ENCODE data around the gene STAM.

The STAM gene

GRCh38 chr10:17617031-17617911 lies 26.7 kb upstream of the STAM start, which contains the start of gene HACD1 (continued):
- TF ChIP-seq GLIS2 (tag by site-specific recombination; IDR thresholded peaks at IDR 0.05) (peak; percentile 87), SP2 (tag by site-specific recombination; IDR thresholded peaks at IDR 0.05) (peak; percentile 49; the same call in 1 of the 2 replicates), PRDM2 (tag by site-specific recombination; IDR thresholded peaks at IDR 0.05; ENCODE audit: borderline replicate concordance) (no peak), ZBTB17 (tag by site-specific recombination; IDR thresholded peaks at IDR 0.05) (peak; percentile 84), IKZF3 (tag by site-specific recombination; IDR thresholded peaks at IDR 0.05) (peak; percentile 58), ZFHX2 (tag by site-specific recombination; conservative IDR thresholded peaks at IDR 0.05) (peak; percentile 88), ZNF580 (tag by site-specific recombination; IDR thresholded peaks at IDR 0.05) (no peak)

GRCh38 chr10:17622061-17622460 lies 21.9 kb upstream of the STAM start:
- no peak overlapping the region for H3K27ac ChIP-seq (ENCODE audit: extremely low read depth, low read depth, low read length)
- H3K4me1 ChIP-seq (ENCODE audit: control insufficient read depth, insufficient read depth, low read length), result no peaks in the 10 kb centered on the region
- CTCF ChIA-PET, result interaction anchor here (0.6 kb wide), 2 partner anchors 36 to 710 kb away, joined by 3 read pairs; no protein-coding TSS in a partner anchor
- H3K9me3 ChIP-seq (ENCODE audit: control insufficient read depth, insufficient read depth, low read depth, low read length), result no peaks in the 10 kb centered on the region
- no peak overlapping the region for H3K4me3 ChIP-seq (ENCODE audit: low read depth, low read length)
- no peaks in the 10 kb centered on the region for H3K36me3 ChIP-seq (ENCODE audit: control insufficient read depth in 2 of 2, insufficient read depth in 1 of 2, low read length in 2 of 2)
- no peak for TF ChIP-seq KLF17 (tag by site-specific recombination; IDR thresholded peaks at IDR 0.05)
- no peak for TF ChIP-seq ZNF518A (tag by site-specific recombination; conservative IDR thresholded peaks at IDR 0.05; ENCODE audit: low read depth)
- TF ChIP-seq ZNF292 (tag by site-specific recombination; IDR thresholded peaks at IDR 0.05; ENCODE audit: borderline replicate concordance, low read depth), result no peak
- TF ChIP-seq PRDM6 (tag by site-specific recombination; IDR thresholded peaks at IDR 0.05), result peak; percentile 28
- POLR2A ChIA-PET, result interaction anchor here (1.7 kb wide), 1 partner anchor 22 kb away, joined by 10 read pairs; the partner anchor contains the start of gene STAM
